ENCODE measurements around the gene GATB. TPM values are rescaled to one million over a fixed set of nuclear protein-coding genes. Genes with fewer than 3 reads are reported as not detected.

Gene GATB
- polyA plus RNA-seq, 3 donors: 5.5 to 12.2 (median 9.0) TPM

DNA sequence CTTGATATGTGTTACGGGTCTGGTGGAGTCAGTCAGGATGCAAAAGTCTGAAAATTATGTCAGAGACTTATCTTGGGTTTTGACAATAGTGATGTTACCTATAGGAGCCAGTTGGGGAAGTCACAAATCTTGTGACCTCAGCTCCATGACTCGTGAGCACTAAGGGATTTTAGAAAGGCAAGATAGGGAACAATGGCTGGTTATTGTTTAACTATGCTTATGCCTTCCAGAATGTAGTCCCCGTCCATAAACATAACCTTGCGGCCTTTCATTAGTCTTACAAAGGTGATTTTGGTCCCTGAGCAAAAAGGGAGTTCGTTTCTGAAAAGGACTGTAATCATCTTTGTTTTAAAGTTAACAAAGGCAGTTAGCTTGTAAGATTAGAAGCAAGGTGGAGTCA lies 23.9 kb upstream of the GATB start:
- H3K36me3 ChIP-seq (replicated peaks in 1 of 2; ENCODE audit: control insufficient read depth in 1 of 2, insufficient read depth in 2 of 2, low read length in 2 of 2): no peaks in the 10 kb centered on the region
- intact Hi-C loops (cut with micrococcal nuclease): no loop called here
- H3K4me2 ChIP-seq (replicated peaks; ENCODE audit: extremely low read depth, low read length, poor library complexity, severe bottlenecking): no peak overlapping the region
- H4K20me1 ChIP-seq (ENCODE audit: insufficient read depth, low read length): no peaks in the 10 kb centered on the region
- H2AFZ ChIP-seq (ENCODE audit: insufficient read depth, low read depth, low read length, poor library complexity, severe bottlenecking): no peak overlapping the region
- H3K27me3 ChIP-seq (ENCODE audit: control insufficient read depth in 2 of 2, insufficient read depth in 2 of 2, low read length in 2 of 2): peaks cover 10 to 34% of the 10 kb centered on the region in 2 donors
- H3K79me2 ChIP-seq (ENCODE audit: insufficient read depth, low read length): no peaks in the 10 kb centered on the region
- H3K27ac Mint-ChIP-seq: no peak overlapping the region
- no peak overlapping the region for H3K4me3 Mint-ChIP-seq
- H3K9ac ChIP-seq (ENCODE audit: insufficient read depth, low read length, poor library complexity, severe bottlenecking): no peak overlapping the region
- no peaks in the 10 kb centered on the region for H3K36me3 Mint-ChIP-seq
- no peaks in the 10 kb centered on the region for H3K4me1 ChIP-seq (ENCODE audit: control insufficient read depth in 1 of 2, insufficient read depth in 2 of 2, low read length in 2 of 2)
- H3K4me1 Mint-ChIP-seq: no peaks in the 10 kb centered on the region
- H3K4me3 ChIP-seq (replicated peaks in 1 of 3; ENCODE audit: low read depth in 2 of 3, low read length in 3 of 3): no peak overlapping the region
- peaks cover 0 to 5% (median 0%) of the 10 kb centered on the region in 7 donors for H3K9me3 Mint-ChIP-seq
- no peak for DNase-seq
- TF ChIP-seq, protein P1, sequence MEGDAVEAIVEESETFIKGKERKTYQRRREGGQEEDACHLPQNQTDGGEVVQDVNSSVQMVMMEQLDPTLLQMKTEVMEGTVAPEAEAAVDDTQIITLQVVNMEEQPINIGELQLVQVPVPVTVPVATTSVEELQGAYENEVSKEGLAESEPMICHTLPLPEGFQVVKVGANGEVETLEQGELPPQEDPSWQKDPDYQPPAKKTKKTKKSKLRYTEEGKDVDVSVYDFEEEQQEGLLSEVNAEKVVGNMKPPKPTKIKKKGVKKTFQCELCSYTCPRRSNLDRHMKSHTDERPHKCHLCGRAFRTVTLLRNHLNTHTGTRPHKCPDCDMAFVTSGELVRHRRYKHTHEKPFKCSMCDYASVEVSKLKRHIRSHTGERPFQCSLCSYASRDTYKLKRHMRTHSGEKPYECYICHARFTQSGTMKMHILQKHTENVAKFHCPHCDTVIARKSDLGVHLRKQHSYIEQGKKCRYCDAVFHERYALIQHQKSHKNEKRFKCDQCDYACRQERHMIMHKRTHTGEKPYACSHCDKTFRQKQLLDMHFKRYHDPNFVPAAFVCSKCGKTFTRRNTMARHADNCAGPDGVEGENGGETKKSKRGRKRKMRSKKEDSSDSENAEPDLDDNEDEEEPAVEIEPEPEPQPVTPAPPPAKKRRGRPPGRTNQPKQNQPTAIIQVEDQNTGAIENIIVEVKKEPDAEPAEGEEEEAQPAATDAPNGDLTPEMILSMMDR (IDR thresholded peaks at IDR 0.05): no peak
- H3K27ac ChIP-seq (ENCODE audit: low read depth in 1 of 2, low read length in 2 of 2): no peak overlapping the region
- H3K27me3 Mint-ChIP-seq (ENCODE audit: low read depth in 3 of 3): peaks cover 9 to 26% (median 15%) of the 10 kb centered on the region in 3 donors
- no peaks in the 10 kb centered on the region for H3K9me3 ChIP-seq (replicated peaks in 1 of 2; ENCODE audit: control insufficient read depth in 1 of 2, insufficient read depth in 1 of 2, low read length in 2 of 2)
- 43% methylated on average over 1 of the region's 5 CpGs for WGBS (ENCODE audit: insufficient coverage)

DNA sequence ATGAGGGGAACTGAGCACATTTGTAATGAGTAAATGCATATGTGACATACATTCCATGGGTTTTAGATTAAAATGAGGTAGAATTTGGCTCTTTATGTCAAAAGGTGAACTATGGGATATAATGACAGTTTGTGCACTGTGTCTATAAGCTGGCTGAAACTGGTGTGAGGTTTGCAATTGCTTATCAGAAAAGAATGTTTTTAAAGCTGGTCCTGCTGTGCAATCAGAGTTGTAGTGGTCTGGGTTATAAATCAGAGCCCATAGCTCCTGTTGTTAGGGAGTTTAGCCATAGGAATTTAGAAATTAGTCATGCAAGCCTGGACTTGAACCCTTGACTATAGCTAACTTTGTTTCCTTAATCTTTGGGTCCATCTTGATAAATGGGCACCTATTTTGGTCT lies 23.1 kb upstream of the GATB start:
- DNase-seq: no peak
- no peak overlapping the region for H3K27ac ChIP-seq (ENCODE audit: low read depth in 1 of 2, low read length in 2 of 2)
- H3K27me3 ChIP-seq (ENCODE audit: control insufficient read depth in 2 of 2, insufficient read depth in 2 of 2, low read length in 2 of 2): peaks cover 5 to 29% of the 10 kb centered on the region in 2 donors
- H3K4me1 Mint-ChIP-seq: no peaks in the 10 kb centered on the region
- TF ChIP-seq, protein P1 (IDR thresholded peaks at IDR 0.05): no peak
- H3K36me3 ChIP-seq (replicated peaks in 1 of 2; ENCODE audit: control insufficient read depth in 1 of 2, insufficient read depth in 2 of 2, low read length in 2 of 2): no peaks in the 10 kb centered on the region
- no peak overlapping the region for H2AFZ ChIP-seq (ENCODE audit: insufficient read depth, low read depth, low read length, poor library complexity, severe bottlenecking)
- H3K4me2 ChIP-seq (replicated peaks; ENCODE audit: extremely low read depth, low read length, poor library complexity, severe bottlenecking): no peak overlapping the region
- peaks cover 0 to 5% (median 0%) of the 10 kb centered on the region in 7 donors for H3K9me3 Mint-ChIP-seq
- H3K9me3 ChIP-seq (replicated peaks in 1 of 2; ENCODE audit: control insufficient read depth in 1 of 2, insufficient read depth in 1 of 2, low read length in 2 of 2): no peaks in the 10 kb centered on the region
- no peaks in the 10 kb centered on the region for H3K4me1 ChIP-seq (ENCODE audit: control insufficient read depth in 1 of 2, insufficient read depth in 2 of 2, low read length in 2 of 2)
- H3K9ac ChIP-seq (ENCODE audit: insufficient read depth, low read length, poor library complexity, severe bottlenecking): no peak overlapping the region
- no peaks in the 10 kb centered on the region for H4K20me1 ChIP-seq (ENCODE audit: insufficient read depth, low read length)
- intact Hi-C loops (cut with micrococcal nuclease): no loop called here
- H3K4me3 Mint-ChIP-seq: no peak overlapping the region
- H3K27me3 Mint-ChIP-seq (ENCODE audit: low read depth in 3 of 3): peaks cover 7 to 26% (median 15%) of the 10 kb centered on the region in 3 donors
- no peak overlapping the region for H3K4me3 ChIP-seq (replicated peaks in 1 of 3; ENCODE audit: low read depth in 2 of 3, low read length in 3 of 3)
- no peak overlapping the region for H3K27ac Mint-ChIP-seq
- no peaks in the 10 kb centered on the region for H3K79me2 ChIP-seq (ENCODE audit: insufficient read depth, low read length)
- no peaks in the 10 kb centered on the region for H3K36me3 Mint-ChIP-seq

Data from CD14-positive monocyte (primary cell).